Karpas-422 (cell line): Measurements from ENCODE around the gene MNT. TPM values are rescaled to one million over a fixed set of nuclear protein-coding genes. Genes with fewer than 3 reads are reported as not detected.

Source experiments
- DNase-seq: peaks from one replicate; pipeline ENCODE4 v3.0.0-alpha.2; 2015
- H2AFZ ChIP-seq: fragments of 200-600 bp; sonication (generic); 2 replicates; pipeline ENCODE4 v1.6.1; 2014; ENCODE audit warnings: antibody characterized with exemption, low read length, mixed read lengths
- H3K27ac ChIP-seq: fragments of 200-600 bp; sonication (generic); 2 replicates; pipeline ENCODE4 v1.5.1; 2014; ENCODE audit warnings: mild to moderate bottlenecking, low read length, moderate library complexity
- H3K27me3 ChIP-seq: fragments of 200-600 bp; sonication (generic); 2 replicates; pipeline ENCODE4 v1.6.1; 2014; ENCODE audit warnings: low read length, mixed read lengths
- H3K36me3 ChIP-seq: fragments of 200-600 bp; sonication (generic); 2 replicates; pipeline ENCODE4 v1.6.1; 2014; ENCODE audit warnings: low read length, mixed read lengths; ENCODE audit not compliant: insufficient read depth
- H3K4me1 ChIP-seq: fragments of 200-600 bp; sonication (generic); 2 replicates; pipeline ENCODE4 v1.6.1; 2014; ENCODE audit warnings: mild to moderate bottlenecking, low read length, mixed read lengths
- H3K4me2 ChIP-seq: fragments of 200-600 bp; sonication (generic); 2 replicates; pipeline ENCODE4 v1.6.1; 2014; ENCODE audit warnings: low read length, low read depth, mild to moderate bottlenecking; ENCODE audit not compliant: poor library complexity, severe bottlenecking
- H3K4me3 ChIP-seq: fragments of 200-600 bp; sonication (generic); 2 replicates; pipeline ENCODE4 v1.5.1; 2014; ENCODE audit warnings: mild to moderate bottlenecking, antibody characterized with exemption, low read length, mixed read lengths
- H3K79me2 ChIP-seq: fragments of 200-600 bp; sonication (generic); 2 replicates; pipeline ENCODE4 v1.6.1; 2014; ENCODE audit warnings: mild to moderate bottlenecking, low read length, mixed read lengths
- H3K9ac ChIP-seq: fragments of 200-600 bp; sonication (generic); 2 replicates; pipeline ENCODE4 v1.6.0; 2014; ENCODE audit warnings: low read length
- H3K9me2 ChIP-seq: fragments of 200-600 bp; sonication (generic), shearing (Covaris generic); replicated peaks from 2 replicates; pipeline ENCODE4 v1.6.0; 2014; ENCODE audit warnings: mild to moderate bottlenecking, low read length, moderate library complexity; ENCODE audit not compliant: insufficient read depth
- H3K9me3 ChIP-seq: fragments of 300-700, 200-600 bp; sonication (generic); 2 replicates; pipeline ENCODE4 v1.6.1; 2014; ENCODE audit warnings: low read length, mixed read lengths
- H4K20me1 ChIP-seq: fragments of 200-600 bp; sonication (generic); 2 replicates; pipeline ENCODE4 v1.6.1; 2014; ENCODE audit warnings: mild to moderate bottlenecking, antibody characterized with exemption, low read length, low read depth; ENCODE audit not compliant: insufficient read depth
- total RNA-seq: library from RNA; depleted of rRNA; stranded (reverse); fragments of >200 nt; shearing (Covaris generic); gene quantifications from 2 replicates; pipeline ENCODE4 v1.2.3, GENCODE V29; 2014; ENCODE audit warnings: low replicate concordance

The MNT gene
- total RNA-seq, 1 experiment from 2014 or later = 6.3 TPM

GRCh38 chr17:2396568-2397246, 4.2 kb downstream of the MNT start:
- Histone ChIP-seq H3K27ac (peak overlapping the region; percentile 45), H3K4me1 (peaks cover 68% of the 10 kb centered on the region), H3K27me3 (no peaks in the 10 kb centered on the region), H3K9ac (peak overlapping the region; percentile 65), H3K36me3 (no peaks in the 10 kb centered on the region), H4K20me1 (peaks cover 25% of the 10 kb centered on the region), H3K4me3 (peak overlapping the region; percentile 65), H2AFZ (no peak overlapping the region), H3K9me2 (no peaks in the 10 kb centered on the region), H3K9me3 (no peaks in the 10 kb centered on the region), H3K4me2 (peak overlapping the region; percentile 84), H3K79me2 (peaks cover 48% of the 10 kb centered on the region)
- DNase-seq = peak; percentile 95

GRCh38 chr17:2396192-2396567, 4.7 kb downstream of the MNT start:
- no peak for DNase-seq
- Histone ChIP-seq H3K27me3 (no peaks in the 10 kb centered on the region), H4K20me1 (peaks cover 25% of the 10 kb centered on the region), H3K4me1 (peaks cover 70% of the 10 kb centered on the region), H3K36me3 (no peaks in the 10 kb centered on the region), H3K9ac (peak overlapping the region; percentile 65), H3K9me2 (no peaks in the 10 kb centered on the region), H3K79me2 (peaks cover 54% of the 10 kb centered on the region), H3K9me3 (no peaks in the 10 kb centered on the region), H3K4me3 (peak overlapping the region; percentile 65), H3K4me2 (peak overlapping the region; percentile 84), H3K27ac (peak overlapping the region; percentile 27; the same call in 1 of the 2 replicates), H2AFZ (no peak overlapping the region)

GRCh38 chr17:2395258-2396181, 5.3 kb downstream of the MNT start:
- no peaks in the 10 kb centered on the region for H3K9me2 ChIP-seq
- H3K27me3 ChIP-seq = no peaks in the 10 kb centered on the region
- peaks cover 25% of the 10 kb centered on the region for H4K20me1 ChIP-seq
- peaks cover 58% of the 10 kb centered on the region for H3K79me2 ChIP-seq
- DNase-seq = peak; percentile 60
- peak overlapping the region; percentile 65 for H3K9ac ChIP-seq
- peaks cover 70% of the 10 kb centered on the region for H3K4me1 ChIP-seq
- no peaks in the 10 kb centered on the region for H3K36me3 ChIP-seq
- peak overlapping the region; percentile 27; the same call in 1 of the 2 replicates for H3K27ac ChIP-seq
- peak overlapping the region; percentile 65; the same call in 1 of the 2 replicates for H3K4me3 ChIP-seq
- no peaks in the 10 kb centered on the region for H3K9me3 ChIP-seq
- no peak overlapping the region for H2AFZ ChIP-seq
- H3K4me2 ChIP-seq = peak overlapping the region; percentile 84

GRCh38 chr17:2394775-2395201, 6.1 kb downstream of the MNT start:
- H3K4me2 ChIP-seq = peak overlapping the region; percentile 36
- peaks cover 70% of the 10 kb centered on the region for H3K4me1 ChIP-seq
- DNase-seq = no peak
- H3K36me3 ChIP-seq = 0 out of 2 replicates have a peak, but pooled peaks cover 4% of the 10 kb centered on the region
- no peak overlapping the region for H3K4me3 ChIP-seq
- no peak overlapping the region for H3K27ac ChIP-seq
- H4K20me1 ChIP-seq = peaks cover 25% of the 10 kb centered on the region
- 0 out of 2 replicates have a peak overlapping the region, but pooled peaks have one; percentile 61 for H3K9ac ChIP-seq
- peaks cover 66% of the 10 kb centered on the region for H3K79me2 ChIP-seq
- H3K27me3 ChIP-seq = no peaks in the 10 kb centered on the region
- no peaks in the 10 kb centered on the region for H3K9me3 ChIP-seq
- no peak overlapping the region for H2AFZ ChIP-seq
- H3K9me2 ChIP-seq = no peaks in the 10 kb centered on the region

- Histone ChIP-seq H3K4me1 (peaks cover 68% of the 10 kb centered on the region), H4K20me1 (peaks cover 22% of the 10 kb centered on the region), H3K4me2 (peak overlapping the region; percentile 36), H3K9me3 (no peaks in the 10 kb centered on the region), H3K36me3 (0 out of 2 replicates have a peak, but pooled peaks cover 4% of the 10 kb centered on the region), H3K9ac (peak overlapping the region; percentile 61), H3K27me3 (no peaks in the 10 kb centered on the region), H3K4me3 (peak overlapping the region; percentile 60), H3K79me2 (peaks cover 65% of the 10 kb centered on the region), H3K27ac (no peak overlapping the region; the same call in 1 of the 2 replicates), H2AFZ (no peak overlapping the region), H3K9me2 (no peaks in the 10 kb centered on the region)
- DNase-seq = no peak
Measured at GRCh38 chr17:2393954-2394749, 6.7 kb downstream of the MNT start.

GRCh38 chr17:2393174-2393953, 7.5 kb downstream of the MNT start:
- Histone ChIP-seq H3K4me2 (peak overlapping the region; percentile 98), H2AFZ (peak overlapping the region; percentile 52; the same call in 1 of the 2 replicates), H3K36me3 (0 out of 2 replicates have a peak, but pooled peaks cover 4% of the 10 kb centered on the region), H3K9ac (peak overlapping the region; percentile 75), H3K27ac (peak overlapping the region; percentile 79), H3K9me3 (no peaks in the 10 kb centered on the region), H3K27me3 (no peaks in the 10 kb centered on the region), H3K4me3 (peak overlapping the region; percentile 71), H3K4me1 (peaks cover 60% of the 10 kb centered on the region), H4K20me1 (peaks cover 18% of the 10 kb centered on the region; the same call in 1 of the 2 replicates), H3K9me2 (no peaks in the 10 kb centered on the region), H3K79me2 (peaks cover 58% of the 10 kb centered on the region)
- DNase-seq = peak; percentile 97
